Skeletal muscle satellite cell (primary cell): ENCODE results near the gene HYCC2.
A peak's percentile ranks its signal among the peaks of the same experiment; 100 is the strongest.

Experiments
- H3K27me3 ChIP-seq: 2 replicates; pipeline ENCODE4 v1.7.0; 2013; ENCODE audit warnings: low read length; ENCODE audit not compliant: control insufficient read depth, insufficient read depth
- H3K36me3 ChIP-seq: 2 replicates; pipeline ENCODE4 v1.7.0; 2013; ENCODE audit warnings: mild to moderate bottlenecking, control low read depth, low read length; ENCODE audit not compliant: insufficient read depth
- H3K4me1 ChIP-seq: 2 replicates; pipeline ENCODE4 v1.7.0; 2013; ENCODE audit warnings: low read length; ENCODE audit not compliant: control insufficient read depth, insufficient read depth
- H3K4me2 ChIP-seq: 2 replicates; pipeline ENCODE4 v1.7.0; 2013; ENCODE audit warnings: mild to moderate bottlenecking, low read length
- H3K4me3 ChIP-seq: 2 replicates; pipeline ENCODE4 v1.7.0; 2013; ENCODE audit warnings: low read length
- H3K9ac ChIP-seq: 2 replicates; pipeline ENCODE4 v1.7.0; 2013; ENCODE audit warnings: mild to moderate bottlenecking, low read depth, low read length, moderate library complexity
- H3K9me3 ChIP-seq: replicated peaks from 2 replicates; pipeline ENCODE4 v1.7.0; 2013; ENCODE audit warnings: mild to moderate bottlenecking, control low read depth, low read length

HYCC2 gene

GRCh38 chr2:201109186-201109585, 37.7 kb upstream of the HYCC2 start:
- no peaks in the 10 kb centered on the region for H3K4me1 ChIP-seq
- no peak overlapping the region for H3K9ac ChIP-seq
- no peak overlapping the region for H3K4me3 ChIP-seq
- no peak overlapping the region for H3K4me2 ChIP-seq
- no peaks in the 10 kb centered on the region for H3K9me3 ChIP-seq
- H3K36me3 ChIP-seq = no peaks in the 10 kb centered on the region
- H3K27me3 ChIP-seq = no peaks in the 10 kb centered on the region

- no peak overlapping the region for H3K4me2 ChIP-seq
- H3K4me3 ChIP-seq = no peak overlapping the region
- no peak overlapping the region for H3K9ac ChIP-seq
- no peaks in the 10 kb centered on the region for H3K36me3 ChIP-seq
- H3K9me3 ChIP-seq = no peaks in the 10 kb centered on the region
- H3K27me3 ChIP-seq = no peaks in the 10 kb centered on the region
- H3K4me1 ChIP-seq = no peaks in the 10 kb centered on the region
Measured at GRCh38 chr2:201108341-201108740, 36.9 kb upstream of the HYCC2 start.

GRCh38 chr2:201107624-201108023, 36.2 kb upstream of the HYCC2 start:
- Histone ChIP-seq H3K36me3 (no peaks in the 10 kb centered on the region), H3K9me3 (no peaks in the 10 kb centered on the region), H3K4me1 (no peaks in the 10 kb centered on the region), H3K9ac (no peak overlapping the region), H3K4me2 (no peak overlapping the region), H3K4me3 (no peak overlapping the region), H3K27me3 (no peaks in the 10 kb centered on the region)

- H3K9me3 ChIP-seq = no peaks in the 10 kb centered on the region
- no peaks in the 10 kb centered on the region for H3K36me3 ChIP-seq
- H3K27me3 ChIP-seq = no peaks in the 10 kb centered on the region
- H3K4me1 ChIP-seq = no peaks in the 10 kb centered on the region
- no peak overlapping the region for H3K4me3 ChIP-seq
- H3K9ac ChIP-seq = no peak overlapping the region
- H3K4me2 ChIP-seq = no peak overlapping the region
Measured at GRCh38 chr2:201105759-201106158, 34.3 kb upstream of the HYCC2 start.

GRCh38 chr2:201100497-201100896, 29.0 kb upstream of the HYCC2 start:
- no peak overlapping the region for H3K4me2 ChIP-seq
- H3K4me3 ChIP-seq = no peak overlapping the region
- no peaks in the 10 kb centered on the region for H3K4me1 ChIP-seq
- H3K36me3 ChIP-seq = no peaks in the 10 kb centered on the region
- H3K9ac ChIP-seq = no peak overlapping the region
- H3K27me3 ChIP-seq = no peaks in the 10 kb centered on the region
- H3K9me3 ChIP-seq = no peaks in the 10 kb centered on the region

GRCh38 chr2:201093573-201093972, 22.1 kb upstream of the HYCC2 start:
- H3K9ac ChIP-seq = no peak overlapping the region
- H3K36me3 ChIP-seq = no peaks in the 10 kb centered on the region
- H3K4me3 ChIP-seq = no peak overlapping the region
- no peaks in the 10 kb centered on the region for H3K27me3 ChIP-seq
- H3K4me1 ChIP-seq = no peaks in the 10 kb centered on the region
- H3K4me2 ChIP-seq = no peak overlapping the region
- no peaks in the 10 kb centered on the region for H3K9me3 ChIP-seq

GRCh38 chr2:201090574-201090973, 19.1 kb upstream of the HYCC2 start:
- Histone ChIP-seq H3K4me2 (no peak overlapping the region), H3K27me3 (no peaks in the 10 kb centered on the region), H3K9ac (no peak overlapping the region), H3K4me3 (no peak overlapping the region), H3K36me3 (peaks cover 3% of the 10 kb centered on the region), H3K9me3 (no peaks in the 10 kb centered on the region), H3K4me1 (no peaks in the 10 kb centered on the region)

GRCh38 chr2:201084863-201085262, 13.4 kb upstream of the HYCC2 start:
- Histone ChIP-seq H3K9me3 (no peaks in the 10 kb centered on the region), H3K9ac (no peak overlapping the region), H3K4me3 (no peak overlapping the region), H3K36me3 (peaks cover 7% of the 10 kb centered on the region), H3K4me1 (no peaks in the 10 kb centered on the region), H3K27me3 (no peaks in the 10 kb centered on the region), H3K4me2 (no peak overlapping the region)

GRCh38 chr2:201074996-201075395, 3.5 kb upstream of the HYCC2 start:
- Histone ChIP-seq H3K4me1 (peaks cover 5% of the 10 kb centered on the region), H3K27me3 (no peaks in the 10 kb centered on the region), H3K4me2 (no peak overlapping the region), H3K4me3 (no peak overlapping the region), H3K36me3 (peaks cover 9% of the 10 kb centered on the region), H3K9ac (no peak overlapping the region), H3K9me3 (no peaks in the 10 kb centered on the region)

GRCh38 chr2:201073071-201073470, 1.6 kb upstream of the HYCC2 start:
- no peaks in the 10 kb centered on the region for H3K9me3 ChIP-seq
- peak overlapping the region; percentile 94 for H3K9ac ChIP-seq
- H3K4me2 ChIP-seq = peak overlapping the region; percentile 82
- no peaks in the 10 kb centered on the region for H3K27me3 ChIP-seq
- H3K4me3 ChIP-seq = peak overlapping the region; percentile 91
- no peaks in the 10 kb centered on the region for H3K36me3 ChIP-seq
- peaks cover 12% of the 10 kb centered on the region for H3K4me1 ChIP-seq

GRCh38 chr2:201072201-201072530, 695 bp upstream of the HYCC2 start:
- H3K4me1 ChIP-seq = peaks cover 12% of the 10 kb centered on the region
- H3K4me3 ChIP-seq = peak overlapping the region; percentile 91
- H3K36me3 ChIP-seq = no peaks in the 10 kb centered on the region
- H3K4me2 ChIP-seq = peak overlapping the region; percentile 82
- H3K9ac ChIP-seq = peak overlapping the region; percentile 94
- H3K27me3 ChIP-seq = no peaks in the 10 kb centered on the region
- no peaks in the 10 kb centered on the region for H3K9me3 ChIP-seq

- Histone ChIP-seq H3K4me3 (peak overlapping the region; percentile 91), H3K4me2 (peak overlapping the region; percentile 82), H3K4me1 (peaks cover 12% of the 10 kb centered on the region), H3K9ac (peak overlapping the region; percentile 94), H3K9me3 (no peaks in the 10 kb centered on the region), H3K36me3 (no peaks in the 10 kb centered on the region), H3K27me3 (no peaks in the 10 kb centered on the region)
Measured at GRCh38 chr2:201070948-201071478, 458 bp downstream of the HYCC2 start.
